Activated CD4-positive, CD25-positive, alpha-beta regulatory T cell treated with anti-CD3 and anti-CD28 coated beads, Interleukin-2, amount 50 U/mL, for 16 hours (primary cell): Measurements from ENCODE around the gene CDC42EP4.
"Not testable (repeated sequence)": the region's sequence is repeated elsewhere in the genome, so short reads cannot be mapped to it uniquely, and the experiment has no call there.

Experiments used
- DNase-seq: peaks from one replicate; pipeline ENCODE4 v3.0.0-alpha.2; 2020; ENCODE audit warnings: low read depth, low spot score

The CDC42EP4 gene

GRCh38 chr17:73320601-73321264, 8.9 kb upstream of the CDC42EP4 start:
- DNase-seq, result no peak

- no peak for DNase-seq
Observed at GRCh38 chr17:73319766-73320165, 8.0 kb upstream of the CDC42EP4 start.

- no peak for DNase-seq
Observed at GRCh38 chr17:73318836-73319235, 7.0 kb upstream of the CDC42EP4 start.

- DNase-seq, result no peak
Observed at GRCh38 chr17:73318427-73318813, 6.6 kb upstream of the CDC42EP4 start.

GRCh38 chr17:73317513-73318426, 6.0 kb upstream of the CDC42EP4 start:
- no peak for DNase-seq

GRCh38 chr17:73316919-73317505, 5.2 kb upstream of the CDC42EP4 start:
- DNase-seq, result no peak

GRCh38 chr17:73315471-73315870, 3.7 kb upstream of the CDC42EP4 start:
- no peak for DNase-seq

- DNase-seq, result no peak
Observed at GRCh38 chr17:73313526-73314127, 1.8 kb upstream of the CDC42EP4 start.

- not testable (repeated sequence) for DNase-seq
Observed at GRCh38 chr17:73312887-73313286, 1.1 kb upstream of the CDC42EP4 start.

- DNase-seq, result no peak
Observed at GRCh38 chr17:73311428-73311780, 397 bp downstream of the CDC42EP4 start.

GRCh38 chr17:73309727-73310596, 1.8 kb downstream of the CDC42EP4 start:
- DNase-seq, result no peak

GRCh38 chr17:73308959-73309358, 2.8 kb downstream of the CDC42EP4 start:
- DNase-seq, result not testable (repeated sequence)

GRCh38 chr17:73308017-73308823, 3.6 kb downstream of the CDC42EP4 start:
- no peak for DNase-seq

GRCh38 chr17:73307130-73307529, 4.7 kb downstream of the CDC42EP4 start:
- no peak for DNase-seq

- DNase-seq, result no peak
Observed at GRCh38 chr17:73305845-73306836, 5.7 kb downstream of the CDC42EP4 start.

- no peak for DNase-seq
Observed at GRCh38 chr17:73304971-73305812, 6.6 kb downstream of the CDC42EP4 start.

- no peak for DNase-seq
Observed at GRCh38 chr17:73304438-73304837, 7.4 kb downstream of the CDC42EP4 start.

GRCh38 chr17:73302189-73302588, 9.6 kb downstream of the CDC42EP4 start:
- no peak for DNase-seq
